MCF 10A (cell line): ENCODE measurements around the gene PXT1. TPM values are rescaled to one million over a fixed set of nuclear protein-coding genes. Genes with fewer than 3 reads are reported as not detected.

ENCODE experiments used
- BruUV-seq: library from RNA; stranded (reverse); fragments of 400-500 nt; replicated peaks from 2 replicates; lab custom pipeline; 2021; lab: Mats Ljungman, UMichigan
- CTCF ChIA-PET: fragments of 300-600 bp; sonication (Branson Sonifier 250); formaldehyde crosslinking; extraction: SDS; loops from one replicate; lab custom pipeline; 2021; ENCODE audit warnings: antibody characterized with exemption, inconsistent platforms; lab: Yijun Ruan, JAX
- POLR2A ChIA-PET: fragments of 300-600, 350-650 bp; sonication (Branson Sonifier 250); formaldehyde crosslinking; extraction: SDS; loops from one replicate; lab custom pipeline; 2020; ENCODE audit warnings: antibody characterized with exemption, inconsistent platforms; lab: Yijun Ruan, JAX
- DNase-seq: peaks from one replicate; pipeline ENCODE4 v3.0.0-alpha.2; 2018; ENCODE audit not compliant: unreplicated experiment
- H3K27ac Mint-ChIP-seq: one replicate; pipeline ENCODE4 v1.8.0; 2022; ENCODE audit warnings: mild to moderate bottlenecking, low read depth, mixed read lengths; ENCODE audit not compliant: unreplicated experiment
- H3K27me3 Mint-ChIP-seq: one replicate; pipeline ENCODE4 v1.8.0; 2022; ENCODE audit warnings: mixed read lengths; ENCODE audit not compliant: insufficient read depth, unreplicated experiment
- H3K36me3 Mint-ChIP-seq: one replicate; pipeline ENCODE4 v1.8.0; 2022; ENCODE audit warnings: mild to moderate bottlenecking, moderate library complexity, mixed read lengths; ENCODE audit not compliant: insufficient read depth, unreplicated experiment
- H3K4me1 Mint-ChIP-seq: one replicate; pipeline ENCODE4 v1.8.0; 2022; ENCODE audit warnings: mixed read lengths; ENCODE audit not compliant: insufficient read depth, unreplicated experiment
- H3K4me3 Mint-ChIP-seq: one replicate; pipeline ENCODE4 v1.8.0; 2022; ENCODE audit warnings: mild to moderate bottlenecking, moderate library complexity, mixed read lengths; ENCODE audit not compliant: unreplicated experiment
- H3K9me3 Mint-ChIP-seq: one replicate; pipeline ENCODE4 v1.8.0; 2022; ENCODE audit warnings: mixed read lengths; ENCODE audit not compliant: unreplicated experiment
- CTCF ChIP-seq: fragments of 200-600 bp; IDR thresholded peaks from one replicate; pipeline ENCODE4 v1.8.0; 2022; ENCODE audit warnings: antibody characterized with exemption, mild to moderate bottlenecking; ENCODE audit not compliant: unreplicated experiment
- intact Hi-C: fragments of 100-400 bp; cut with micrococcal nuclease; formaldehyde crosslinking; loops from 2 replicates; pipeline ENCODE4 v1.14.1; 2022
- total RNA-seq: library from RNA; stranded (reverse); gene quantifications from 2 replicates; pipeline ENCODE4 v1.2.3, GENCODE V29; 2022

The PXT1 gene
- total RNA-seq, 1 experiment from 2014 or later = not detected

- no peaks in the 10 kb centered on the region for H3K4me1 Mint-ChIP-seq
- ChIA-PET CTCF (interaction anchor here (0.6 kb wide), 1 partner anchor 148 kb away, joined by 3 read pairs; no protein-coding TSS in a partner anchor), POLR2A (interaction anchor here (0.6 to 1.5 kb wide), 2 partner anchors 13 to 48 kb away, joined by 3 to 4 read pairs; no protein-coding TSS in a partner anchor)
- H3K9me3 Mint-ChIP-seq = no peaks in the 10 kb centered on the region
- DNase-seq = no peak
- BruUV-seq = no TSS peak
- no peaks in the 10 kb centered on the region for H3K27me3 Mint-ChIP-seq
- H3K36me3 Mint-ChIP-seq = peaks cover 34% of the 10 kb centered on the region
- no peak overlapping the region for H3K4me3 Mint-ChIP-seq
- TF ChIP-seq CTCF = no peak
- no peak overlapping the region for H3K27ac Mint-ChIP-seq
- intact Hi-C loops = no loop called here
These were observed 25.0 kb upstream of the PXT1 start for GRCh38 chr6:36467625-36468024.

- no peak for TF ChIP-seq CTCF
- no peaks in the 10 kb centered on the region for H3K9me3 Mint-ChIP-seq
- intact Hi-C loops = no loop called here
- H3K36me3 Mint-ChIP-seq = peaks cover 15% of the 10 kb centered on the region
- H3K4me3 Mint-ChIP-seq = no peak overlapping the region
- no peak overlapping the region for H3K27ac Mint-ChIP-seq
- no TSS peak for BruUV-seq
- no peaks in the 10 kb centered on the region for H3K27me3 Mint-ChIP-seq
- ChIA-PET POLR2A (no interaction called here), CTCF (no interaction called here)
- no peaks in the 10 kb centered on the region for H3K4me1 Mint-ChIP-seq
- no peak for DNase-seq
These were observed 21.6 kb upstream of the PXT1 start for GRCh38 chr6:36464233-36464632.

- no peaks in the 10 kb centered on the region for H3K9me3 Mint-ChIP-seq
- H3K36me3 Mint-ChIP-seq = peaks cover 15% of the 10 kb centered on the region
- H3K27me3 Mint-ChIP-seq = no peaks in the 10 kb centered on the region
- ChIA-PET CTCF (no interaction called here), POLR2A (no interaction called here)
- BruUV-seq = no TSS peak
- no peak for DNase-seq
- TF ChIP-seq CTCF = no peak
- intact Hi-C loops = no loop called here
- H3K4me1 Mint-ChIP-seq = no peaks in the 10 kb centered on the region
- H3K27ac Mint-ChIP-seq = no peak overlapping the region
- H3K4me3 Mint-ChIP-seq = no peak overlapping the region
These were observed 21.0 kb upstream of the PXT1 start for GRCh38 chr6:36463676-36464075.

- POLR2A ChIA-PET = interaction anchor here (1.4 kb wide), 1 partner anchor 118 kb away, joined by 3 read pairs; no protein-coding TSS in a partner anchor
- peaks cover 20% of the 10 kb centered on the region for H3K36me3 Mint-ChIP-seq
- H3K27ac Mint-ChIP-seq = no peak overlapping the region
- TF ChIP-seq CTCF = no peak
- intact Hi-C loops = no loop called here
- no peaks in the 10 kb centered on the region for H3K4me1 Mint-ChIP-seq
- no peaks in the 10 kb centered on the region for H3K27me3 Mint-ChIP-seq
- DNase-seq = no peak
- no peaks in the 10 kb centered on the region for H3K9me3 Mint-ChIP-seq
- no TSS peak for BruUV-seq
- CTCF ChIA-PET = no interaction called here
- H3K4me3 Mint-ChIP-seq = no peak overlapping the region
These were observed 19.0 kb upstream of the PXT1 start for GRCh38 chr6:36461646-36462045.
